ENCODE data around the gene CCSER1.
"Not testable (repeated sequence)": the region's sequence is repeated elsewhere in the genome, so short reads cannot be mapped to it uniquely, and the experiment has no call there.

The CCSER1 gene

GRCh38 chr4:91447168-91447567, 1320.0 kb downstream of the CCSER1 start:
- DNase-seq = no peak

- no peak for DNase-seq
These were observed 1321.6 kb downstream of the CCSER1 start for GRCh38 chr4:91448668-91449330.

- no peak for DNase-seq
These were observed 1326.9 kb downstream of the CCSER1 start for GRCh38 chr4:91454111-91454510.

GRCh38 chr4:91462566-91462965, 1335.4 kb downstream of the CCSER1 start:
- not testable (repeated sequence) for DNase-seq

GRCh38 chr4:91470671-91471070, 1343.5 kb downstream of the CCSER1 start:
- no peak for DNase-seq

- no peak for DNase-seq
These were observed 1344.1 kb downstream of the CCSER1 start for GRCh38 chr4:91471280-91471679.

- DNase-seq = no peak
These were observed 1344.9 kb downstream of the CCSER1 start for GRCh38 chr4:91472046-91472445.

GRCh38 chr4:91485415-91485814, 1358.2 kb downstream of the CCSER1 start:
- no peak for DNase-seq

GRCh38 chr4:91488946-91489345, 1361.8 kb downstream of the CCSER1 start:
- no peak for DNase-seq

GRCh38 chr4:91497892-91498291, 1370.7 kb downstream of the CCSER1 start:
- no peak for DNase-seq

GRCh38 chr4:91502365-91502764, 1375.2 kb downstream of the CCSER1 start:
- DNase-seq = no peak

- no peak for DNase-seq
These were observed 1386.1 kb downstream of the CCSER1 start for GRCh38 chr4:91513326-91513725.

- DNase-seq = no peak
These were observed 1392.0 kb downstream of the CCSER1 start for GRCh38 chr4:91519155-91519554.

- DNase-seq = no peak
These were observed 1398.4 kb downstream of the CCSER1 start for GRCh38 chr4:91525621-91526020.

- no peak for DNase-seq
These were observed 1399.9 kb downstream of the CCSER1 start for GRCh38 chr4:91527056-91527455.

- no peak for DNase-seq
These were observed 1440.4 kb downstream of the CCSER1 start for GRCh38 chr4:91567594-91567993.

- no peak for DNase-seq
These were observed 1450.7 kb downstream of the CCSER1 start for GRCh38 chr4:91577864-91578263.

- no peak for DNase-seq
These were observed 1463.1 kb downstream of the CCSER1 start for GRCh38 chr4:91590260-91590659.

- no peak for DNase-seq
These were observed 1464.9 kb downstream of the CCSER1 start for GRCh38 chr4:91592125-91592524.

GRCh38 chr4:91596718-91597117, 1469.5 kb downstream of the CCSER1 start:
- DNase-seq = no peak

- DNase-seq = no peak
These were observed 1471.5 kb downstream of the CCSER1 start for GRCh38 chr4:91598696-91599095.

- DNase-seq = no peak
These were observed 1473.1 kb downstream of the CCSER1 start for GRCh38 chr4:91600301-91600700.

GRCh38 chr4:91601401-91601800, 1474.2 kb downstream of the CCSER1 start:
- no peak for DNase-seq

- DNase-seq = no peak
These were observed 1484.6 kb downstream of the CCSER1 start for GRCh38 chr4:91611782-91612181.

- DNase-seq = no peak
These were observed 1493.8 kb downstream of the CCSER1 start for GRCh38 chr4:91620952-91621351.

Measured in inflammatory macrophage (primary cell).